Forelimb muscle (tissue), 1 donor: ENCODE results near the gene NOTUM. TPM values are rescaled to one million over a fixed set of nuclear protein-coding genes. Genes with fewer than 3 reads are reported as not detected.
"Not testable (repeated sequence)": the region's sequence is repeated elsewhere in the genome, so short reads cannot be mapped to it uniquely, and the experiment has no call there.

Experiments
- DNase-seq: peaks from one replicate; pipeline ENCODE4 v3.0.0-alpha.2; 2013; ENCODE audit warnings: low read depth
- polyA plus RNA-seq: library from polyadenylated mRNA; unstranded; fragments of 120-200 nt; gene quantifications from one replicate; pipeline ENCODE4 v1.2.1, GENCODE V29; 2013; ENCODE audit not compliant: insufficient read length

The NOTUM gene
- polyA plus RNA-seq, 1 donor, result 4.9 TPM

GRCh38 chr17:81996757-81997441 lies 35.9 kb upstream of the NOTUM start:
- DNase-seq, result no peak

DNA sequence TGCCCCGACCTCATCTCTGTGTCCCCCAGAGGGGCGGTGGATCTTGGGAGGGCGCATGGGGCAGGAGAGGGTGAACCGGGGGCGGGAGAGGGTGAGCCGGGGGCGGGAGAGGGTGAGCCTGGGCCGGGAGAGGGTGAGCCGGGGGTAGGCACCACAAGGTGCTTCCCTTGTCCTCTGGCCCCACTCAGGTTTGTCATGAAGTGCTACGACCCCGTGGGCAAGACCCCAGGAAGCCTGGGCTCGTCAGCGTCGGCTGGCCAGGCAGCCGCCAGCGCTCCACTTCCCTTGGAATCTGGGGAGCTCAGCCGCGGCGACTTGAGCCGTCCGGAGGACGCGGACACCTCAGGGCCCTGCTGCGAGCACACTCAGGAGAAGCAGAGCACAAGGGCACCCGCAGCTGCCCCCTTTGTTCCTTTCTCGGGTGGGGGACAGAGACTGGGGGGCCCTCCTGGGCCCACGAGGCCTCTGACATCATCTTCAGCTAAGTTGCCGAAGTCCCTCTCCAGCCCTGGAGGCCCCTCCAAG lies 35.3 kb upstream of the NOTUM start:
- DNase-seq, result no peak

DNA sequence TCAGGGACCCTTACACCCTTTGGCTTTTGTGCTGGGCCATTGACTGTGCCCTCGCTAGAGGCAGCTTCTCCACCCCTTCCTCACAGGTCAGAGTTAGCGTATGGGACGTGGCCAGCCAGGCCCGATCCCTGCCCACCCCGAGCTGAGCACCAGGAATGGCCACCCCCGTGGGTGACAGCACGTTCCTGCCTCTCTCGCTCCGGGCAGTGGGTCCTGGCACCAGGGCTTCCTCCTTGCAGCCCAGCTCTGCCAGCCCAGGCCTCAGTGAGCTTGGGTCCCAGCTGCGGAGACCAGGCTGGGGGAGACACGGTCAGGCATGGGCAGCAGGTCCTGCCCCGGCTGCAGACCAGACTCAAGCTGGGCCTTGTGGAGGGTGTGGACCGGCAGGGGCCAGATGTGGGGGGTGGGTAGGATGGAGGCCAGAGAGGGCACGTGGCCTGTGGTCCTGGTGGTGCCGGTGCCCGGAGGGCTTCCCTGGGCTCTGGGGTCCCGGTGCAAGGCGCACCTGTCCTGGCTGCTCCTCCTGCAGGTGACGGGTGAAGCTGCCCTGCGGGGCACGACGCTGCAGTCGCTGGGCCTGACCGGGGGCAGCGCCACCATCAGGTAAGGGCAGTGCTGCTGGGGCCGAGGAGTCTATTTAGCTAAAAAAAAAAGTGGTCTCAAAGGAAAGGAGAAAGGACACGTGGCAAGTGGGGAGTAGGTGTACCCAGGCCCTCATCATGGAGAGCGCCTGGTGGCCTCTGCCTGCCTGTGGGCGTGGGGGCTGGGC lies 34.7 kb upstream of the NOTUM start:
- DNase-seq, result no peak

- DNase-seq, result no peak
These were observed 33.8 kb upstream of the NOTUM start for GRCh38 chr17:81994593-81995462.

GRCh38 chr17:81993729-81994592 lies 33.0 kb upstream of the NOTUM start:
- DNase-seq, result no peak

- DNase-seq, result no peak
These were observed 31.5 kb upstream of the NOTUM start for GRCh38 chr17:81992306-81993102.

GRCh38 chr17:81991684-81992305 lies 30.8 kb upstream of the NOTUM start:
- no peak for DNase-seq

GRCh38 chr17:81990836-81991683 lies 30.1 kb upstream of the NOTUM start:
- no peak for DNase-seq

DNA sequence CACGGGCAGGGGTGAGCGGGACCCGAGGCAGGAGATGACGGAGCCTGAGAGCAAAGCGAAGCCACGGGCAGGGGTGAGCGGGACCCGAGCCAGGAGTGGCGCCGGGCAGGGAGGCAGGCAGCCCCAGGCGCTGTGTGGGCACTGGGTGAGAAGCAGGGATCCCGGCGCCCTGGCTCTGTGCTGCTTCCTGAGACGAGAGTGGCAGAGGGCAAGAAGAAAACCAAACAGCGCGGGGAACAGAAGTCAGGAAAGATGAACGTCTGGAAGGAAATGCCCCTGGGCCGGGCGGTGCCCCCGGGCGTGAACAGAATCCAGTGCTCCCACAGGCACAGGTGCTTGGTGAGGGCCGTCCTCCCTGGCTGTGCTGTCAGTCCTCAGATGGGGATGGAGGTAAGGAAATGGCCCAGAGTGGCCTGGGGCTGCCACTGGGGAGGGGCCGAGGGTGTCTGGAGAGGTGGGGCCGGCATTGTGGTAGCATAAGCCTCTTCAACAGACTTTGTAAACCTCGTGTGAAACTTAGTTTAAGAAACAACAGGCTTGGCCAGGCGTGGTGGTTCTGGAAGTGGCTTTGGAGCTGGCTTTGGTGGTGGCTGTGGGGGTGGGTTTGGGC lies 26.3 kb upstream of the NOTUM start:
- no peak for DNase-seq

GRCh38 chr17:81986606-81987005 lies 25.6 kb upstream of the NOTUM start:
- DNase-seq, result no peak

DNA sequence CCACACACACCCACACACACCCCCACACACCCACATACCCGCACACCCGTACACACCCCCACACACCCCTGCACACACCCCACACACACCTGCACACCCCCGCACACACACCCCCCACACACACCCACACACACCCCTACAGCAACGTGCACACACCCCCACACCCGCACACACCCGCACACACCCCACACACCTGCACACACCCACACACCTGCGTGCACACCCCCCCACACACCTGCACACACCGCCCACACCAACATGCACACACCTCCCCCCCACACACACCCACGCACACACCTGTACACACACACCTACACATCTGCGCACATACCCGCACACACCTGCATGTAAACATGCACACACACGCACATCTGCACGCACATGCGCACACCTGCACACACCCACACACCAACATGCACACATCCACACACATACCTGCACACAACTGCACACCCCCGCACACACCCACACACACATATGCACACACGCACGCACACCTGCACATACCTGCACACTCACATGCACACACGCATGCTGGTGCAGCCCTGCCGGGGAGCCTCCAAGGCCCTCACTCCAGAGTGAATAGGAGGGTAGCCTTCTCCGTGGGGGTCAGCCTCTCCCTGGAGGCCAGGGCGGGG lies 23.9 kb upstream of the NOTUM start:
- no peak for DNase-seq

- DNase-seq, result no peak
These were observed 22.8 kb upstream of the NOTUM start for GRCh38 chr17:81983639-81984373.

GRCh38 chr17:81983011-81983638 lies 22.1 kb upstream of the NOTUM start:
- DNase-seq, result no peak

GRCh38 chr17:81981511-81981910 lies 20.5 kb upstream of the NOTUM start:
- DNase-seq, result not testable (repeated sequence)

DNA sequence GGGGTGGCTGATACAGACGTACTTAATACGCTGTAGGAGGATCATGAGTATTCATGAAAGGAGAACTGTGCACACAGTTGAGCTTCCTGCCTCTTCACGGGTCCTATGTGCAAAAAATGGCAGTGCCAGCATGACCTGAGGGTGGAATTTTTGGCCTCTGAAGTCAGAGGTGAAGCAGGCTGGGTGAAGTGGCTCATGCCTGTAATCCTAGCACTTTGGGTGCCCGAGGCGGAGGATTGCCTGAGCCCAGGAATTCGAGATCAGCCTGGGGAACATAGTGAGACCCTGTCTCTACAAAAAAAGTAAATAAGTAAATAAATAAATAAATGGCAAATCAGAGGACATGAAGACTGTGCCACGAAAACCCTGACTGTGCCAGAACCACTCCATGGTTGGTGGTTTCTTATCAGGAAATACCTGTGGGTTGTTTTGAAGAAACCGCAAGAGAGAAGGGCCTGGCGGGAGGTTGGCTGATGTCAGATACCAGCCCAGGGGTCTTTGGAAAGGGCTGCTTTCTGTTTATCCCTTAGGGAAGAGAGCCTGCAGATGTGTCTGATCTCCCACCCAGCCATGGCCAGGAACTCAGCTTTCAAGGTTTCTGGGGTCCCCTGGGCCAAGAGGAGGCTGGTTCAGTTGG lies 19.8 kb upstream of the NOTUM start:
- DNase-seq, result no peak

- no peak for DNase-seq
These were observed 19.1 kb upstream of the NOTUM start for GRCh38 chr17:81980122-81980521.
